ENCODE measurements around the gene CCDC27. TPM values are rescaled to one million over a fixed set of nuclear protein-coding genes. Genes with fewer than 3 reads are reported as not detected.

Gene CCDC27
- total and polyA plus RNA-seq, 2 of the 13 experiments (the other 11 are each of a cell fraction or from before 2014, with no cell fraction given), result not detected

DNA sequence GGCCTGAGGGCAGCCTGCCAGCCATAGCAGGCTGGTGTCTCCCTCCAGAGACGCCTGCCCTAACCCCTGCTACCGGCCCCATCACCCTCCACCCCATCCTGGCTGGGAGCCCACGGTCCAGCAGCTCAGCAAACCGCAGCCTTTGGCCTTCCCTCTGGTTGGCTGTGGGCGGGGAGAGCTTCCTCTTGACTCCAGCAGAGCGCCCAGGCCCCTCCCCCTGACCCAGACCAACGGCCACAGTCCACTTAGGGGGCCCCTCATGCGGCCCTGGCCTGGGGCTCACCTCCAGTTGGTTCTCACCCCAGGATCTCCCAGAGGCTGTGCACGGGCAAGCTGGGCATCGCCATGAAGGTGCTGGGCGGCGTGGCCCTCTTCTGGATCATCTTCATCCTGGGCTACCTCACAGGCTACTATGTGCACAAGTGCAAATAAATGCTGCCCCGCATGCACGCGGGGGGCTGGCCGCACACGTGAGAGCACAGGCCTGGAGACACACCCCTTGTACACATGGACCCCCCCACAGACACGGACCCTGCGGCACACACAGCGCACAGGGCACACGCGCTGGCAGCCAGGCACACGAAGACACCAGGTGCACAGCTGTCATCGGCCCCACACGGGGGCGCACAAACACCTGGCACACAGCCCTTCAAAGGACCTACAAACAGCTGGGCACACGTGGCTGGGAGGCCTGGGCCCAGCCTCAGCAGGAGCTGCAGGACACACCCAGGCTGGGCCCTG, 23.4 kb downstream of the CCDC27 start (continued):
- 0 out of 2 replicates have a peak, but pooled peaks have one; percentile 73 for TF ChIP-seq SMAD9 (CRISPR knock-in tag; IDR thresholded peaks at IDR 0.05)
- TF ChIP-seq ZNF703 (CRISPR knock-in tag; IDR thresholded peaks at IDR 0.05; ENCODE audit: borderline replicate concordance), result peak; percentile 72; the same call in 1 of the 2 replicates
- TF ChIP-seq HNRNPH1 (optimal IDR thresholded peaks at IDR 0.05; ENCODE audit: low read depth, low read length), result no peak
- peak; percentile 97 for TF ChIP-seq ZNF543 (CRISPR knock-in tag; IDR thresholded peaks at IDR 0.05)
- no peak for TF ChIP-seq SETDB1 (CRISPR knock-in tag; IDR thresholded peaks at IDR 0.05; ENCODE audit: borderline replicate concordance)
- peak; percentile 51; the same call in 1 of the 2 replicates for TF ChIP-seq ZNF234 (CRISPR knock-in tag; conservative IDR thresholded peaks at IDR 0.05)
- no peak for TF ChIP-seq ZNF30 (CRISPR knock-in tag; IDR thresholded peaks at IDR 0.05)
- TF ChIP-seq FOXK1 (CRISPR knock-in tag; IDR thresholded peaks at IDR 0.05; ENCODE audit: borderline replicate concordance, low read depth), result peak; percentile 80; the same call in 1 of the 2 replicates
- no peak; the same call in none of the 2 replicates for TF ChIP-seq JUND (CRISPR knock-in tag; IDR thresholded peaks at IDR 0.05)
- TF ChIP-seq, protein P1, sequence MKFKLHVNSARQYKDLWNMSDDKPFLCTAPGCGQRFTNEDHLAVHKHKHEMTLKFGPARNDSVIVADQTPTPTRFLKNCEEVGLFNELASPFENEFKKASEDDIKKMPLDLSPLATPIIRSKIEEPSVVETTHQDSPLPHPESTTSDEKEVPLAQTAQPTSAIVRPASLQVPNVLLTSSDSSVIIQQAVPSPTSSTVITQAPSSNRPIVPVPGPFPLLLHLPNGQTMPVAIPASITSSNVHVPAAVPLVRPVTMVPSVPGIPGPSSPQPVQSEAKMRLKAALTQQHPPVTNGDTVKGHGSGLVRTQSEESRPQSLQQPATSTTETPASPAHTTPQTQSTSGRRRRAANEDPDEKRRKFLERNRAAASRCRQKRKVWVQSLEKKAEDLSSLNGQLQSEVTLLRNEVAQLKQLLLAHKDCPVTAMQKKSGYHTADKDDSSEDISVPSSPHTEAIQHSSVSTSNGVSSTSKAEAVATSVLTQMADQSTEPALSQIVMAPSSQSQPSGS (CRISPR knock-in tag; IDR thresholded peaks at IDR 0.05), result peak; percentile 25; the same call in 1 of the 2 replicates
- TF ChIP-seq AGO1 (IDR thresholded peaks at IDR 0.05; ENCODE audit: low read depth, low read length, poor library complexity, severe bottlenecking), result peak; percentile 78
- TF ChIP-seq, protein P2, sequence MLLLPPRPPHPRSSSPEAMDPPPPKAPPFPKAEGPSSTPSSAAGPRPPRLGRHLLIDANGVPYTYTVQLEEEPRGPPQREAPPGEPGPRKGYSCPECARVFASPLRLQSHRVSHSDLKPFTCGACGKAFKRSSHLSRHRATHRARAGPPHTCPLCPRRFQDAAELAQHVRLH (CRISPR knock-in tag; IDR thresholded peaks at IDR 0.05; ENCODE audit: borderline replicate concordance, low read depth), result 0 out of 2 replicates have a peak, but pooled peaks have one; percentile 52
- TF ChIP-seq CREM (IDR thresholded peaks at IDR 0.05), result peak; percentile 17; the same call in 1 of the 2 replicates
- no peak for TF ChIP-seq CREM (CRISPR knock-in tag; IDR thresholded peaks at IDR 0.05)
- TF ChIP-seq ZNF274 (CRISPR knock-in tag; IDR thresholded peaks at IDR 0.05), result no peak; the same call in 1 of the 2 replicates
- TF ChIP-seq ZFP36L1 (CRISPR knock-in tag; IDR thresholded peaks at IDR 0.05), result no peak; the same call in 1 of the 2 replicates
- no peak for TF ChIP-seq PAF1 (CRISPR knock-in tag; IDR thresholded peaks at IDR 0.05)
- TF ChIP-seq, protein P3, sequence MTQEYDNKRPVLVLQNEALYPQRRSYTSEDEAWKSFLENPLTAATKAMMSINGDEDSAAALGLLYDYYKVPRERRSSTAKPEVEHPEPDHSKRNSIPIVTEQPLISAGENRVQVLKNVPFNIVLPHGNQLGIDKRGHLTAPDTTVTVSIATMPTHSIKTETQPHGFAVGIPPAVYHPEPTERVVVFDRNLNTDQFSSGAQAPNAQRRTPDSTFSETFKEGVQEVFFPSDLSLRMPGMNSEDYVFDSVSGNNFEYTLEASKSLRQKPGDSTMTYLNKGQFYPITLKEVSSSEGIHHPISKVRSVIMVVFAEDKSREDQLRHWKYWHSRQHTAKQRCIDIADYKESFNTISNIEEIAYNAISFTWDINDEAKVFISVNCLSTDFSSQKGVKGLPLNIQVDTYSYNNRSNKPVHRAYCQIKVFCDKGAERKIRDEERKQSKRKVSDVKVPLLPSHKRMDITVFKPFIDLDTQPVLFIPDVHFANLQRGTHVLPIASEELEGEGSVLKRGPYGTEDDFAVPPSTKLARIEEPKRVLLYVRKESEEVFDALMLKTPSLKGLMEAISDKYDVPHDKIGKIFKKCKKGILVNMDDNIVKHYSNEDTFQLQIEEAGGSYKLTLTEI (CRISPR knock-in tag; conservative IDR thresholded peaks at IDR 0.05), result no peak
- TF ChIP-seq, protein P4, sequence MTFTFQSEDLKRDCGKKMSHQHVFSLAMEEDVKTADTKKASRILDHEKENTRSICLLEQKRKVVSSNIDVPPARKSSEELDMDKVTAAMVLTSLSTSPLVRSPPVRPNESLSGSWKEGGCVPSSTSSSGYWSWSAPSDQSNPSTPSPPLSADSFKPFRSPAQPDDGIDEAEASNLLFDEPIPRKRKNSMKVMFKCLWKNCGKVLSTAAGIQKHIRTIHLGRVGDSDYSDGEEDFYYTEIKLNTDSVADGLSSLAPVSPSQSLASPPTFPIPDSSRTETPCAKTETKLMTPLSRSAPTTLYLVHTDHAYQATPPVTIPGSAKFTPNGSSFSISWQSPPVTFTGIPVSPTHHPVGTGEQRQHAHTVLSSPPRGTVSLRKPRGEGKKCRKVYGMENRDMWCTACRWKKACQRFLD (CRISPR knock-in tag; IDR thresholded peaks at IDR 0.05; ENCODE audit: borderline replicate concordance), result no peak
- TF ChIP-seq MAF1 (CRISPR knock-in tag; IDR thresholded peaks at IDR 0.05; ENCODE audit: borderline replicate concordance), result peak; percentile 77; the same call in 1 of the 2 replicates
- TF ChIP-seq PAWR (CRISPR knock-in tag; IDR thresholded peaks at IDR 0.05; ENCODE audit: borderline replicate concordance), result no peak
- no peak for TF ChIP-seq ZNF75D (CRISPR knock-in tag; IDR thresholded peaks at IDR 0.05; ENCODE audit: borderline replicate concordance)
- TF ChIP-seq MLLT10 (CRISPR knock-in tag; IDR thresholded peaks at IDR 0.05), result no peak
- TF ChIP-seq ARID2 (CRISPR knock-in tag; IDR thresholded peaks at IDR 0.05; ENCODE audit: borderline replicate concordance), result peak; percentile 97
- TF ChIP-seq BRD4 (CRISPR knock-in tag; IDR thresholded peaks at IDR 0.05), result peak; percentile 69
- peak; percentile 65 for TF ChIP-seq HDAC2 (CRISPR knock-in tag; IDR thresholded peaks at IDR 0.05)
- peak; percentile 78 for TF ChIP-seq SAP130 (CRISPR knock-in tag; IDR thresholded peaks at IDR 0.05; ENCODE audit: low read depth)
